HUDEP-2 (cell line): ENCODE results near the gene KLHL5.
A peak's percentile ranks its signal among the peaks of the same experiment; 100 is the strongest.

ENCODE experiments used
- DNase-seq, 76 experiments: peaks; one replicate each; lab custom pipeline; 2025; ENCODE audit not compliant: unreplicated experiment in 76 of 76; lab: John Stamatoyannopoulos, UW

KLHL5 gene

DNA sequence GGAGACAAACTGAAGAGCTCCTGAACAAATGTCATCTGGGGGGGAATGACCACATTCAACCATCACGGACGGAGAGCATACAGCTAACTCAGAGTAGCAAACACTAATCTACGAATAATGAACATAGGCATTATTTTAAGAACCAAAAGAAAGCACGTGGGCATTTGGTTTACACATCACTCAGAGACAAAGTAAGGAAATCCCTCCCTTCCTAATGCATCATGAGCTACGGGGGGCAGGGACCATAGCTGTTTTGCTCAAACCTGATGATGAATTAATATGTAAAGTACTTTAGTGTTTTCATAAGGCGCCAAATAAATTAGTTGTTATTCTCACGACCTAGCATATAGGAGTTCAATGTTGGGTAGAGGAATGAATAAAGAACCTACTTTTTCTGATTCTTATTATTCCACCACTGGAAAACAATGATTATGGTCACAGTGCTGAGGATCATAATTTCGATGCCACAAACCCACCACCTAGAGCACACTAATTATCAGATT lies 18.1 kb upstream of the KLHL5 start:
- no peak for DNase-seq

DNA sequence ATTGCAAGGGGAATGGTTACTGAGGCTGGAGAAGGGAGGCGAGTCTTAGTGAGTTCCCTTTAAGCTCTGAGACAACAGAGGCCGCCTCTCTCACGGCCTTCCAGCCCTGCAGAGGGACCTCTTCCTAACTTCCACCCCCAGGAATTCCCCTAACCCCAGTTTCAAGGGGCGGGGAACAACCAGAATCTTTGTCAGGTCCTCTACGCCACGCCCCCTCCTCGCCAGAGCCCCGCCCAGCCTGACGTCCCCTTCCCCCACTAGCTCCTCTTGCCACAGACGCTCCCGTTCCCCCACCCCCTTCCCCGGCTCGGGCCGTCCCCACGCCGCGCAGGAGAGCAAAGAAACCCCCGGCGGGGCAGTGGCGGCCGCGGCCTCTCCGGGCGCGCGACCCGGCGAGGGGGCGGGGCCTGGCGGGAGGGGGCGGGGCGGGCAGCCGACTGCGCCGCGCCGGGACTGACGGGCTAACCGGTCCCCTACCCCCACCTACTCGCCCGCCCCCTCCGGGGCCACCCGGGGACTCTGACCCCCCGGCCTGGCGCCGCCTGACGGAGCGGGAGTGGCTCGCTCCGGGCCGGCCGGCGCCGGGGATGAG lies 17.6 kb upstream of the KLHL5 start:
- peak in 25 of 76 experiments; percentile 1 to 60 (median 13) for DNase-seq

DNA sequence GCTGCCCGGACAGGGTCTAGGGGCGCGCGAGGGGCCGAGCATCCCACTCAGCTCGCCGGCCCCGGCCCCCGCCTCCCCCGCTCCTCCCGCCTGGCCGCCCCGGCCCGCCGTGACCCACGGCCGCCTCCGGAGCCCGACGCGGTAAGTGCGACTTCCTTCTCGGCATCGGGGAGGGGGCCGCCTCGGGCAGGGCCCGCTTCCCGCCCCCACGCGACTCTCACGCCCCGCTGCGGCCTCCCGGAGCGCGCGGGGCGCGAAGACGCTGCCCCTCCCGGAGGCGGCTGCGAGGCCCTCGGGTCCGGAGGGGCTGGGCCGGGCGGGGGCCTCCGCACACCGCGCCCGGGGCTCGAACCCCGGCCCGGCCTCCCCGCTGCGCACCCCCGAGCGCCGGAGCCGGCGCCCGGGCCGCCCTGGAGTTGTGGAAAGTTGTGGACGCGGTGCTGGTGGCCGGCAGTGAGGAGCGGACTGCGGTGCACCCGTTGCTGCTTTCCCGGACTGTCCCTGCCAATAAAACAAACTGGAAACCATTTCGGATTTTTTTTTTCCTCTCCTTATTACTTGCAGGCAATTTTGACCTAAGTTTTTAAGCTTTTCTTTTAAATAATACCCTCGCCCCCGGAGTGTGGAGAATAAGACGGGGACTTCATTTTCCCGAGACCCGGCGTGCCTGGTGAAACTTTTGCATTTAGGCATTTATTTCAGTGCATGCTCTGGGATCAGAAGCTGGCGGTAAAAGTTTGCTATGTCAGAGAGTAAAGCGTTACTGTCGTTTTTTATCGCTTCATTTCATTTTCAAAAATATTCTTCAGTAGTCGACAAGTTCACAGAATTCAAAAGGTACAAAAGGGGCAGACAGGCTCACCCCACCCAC lies 16.8 kb upstream of the KLHL5 start:
- DNase-seq, result no peak

DNA sequence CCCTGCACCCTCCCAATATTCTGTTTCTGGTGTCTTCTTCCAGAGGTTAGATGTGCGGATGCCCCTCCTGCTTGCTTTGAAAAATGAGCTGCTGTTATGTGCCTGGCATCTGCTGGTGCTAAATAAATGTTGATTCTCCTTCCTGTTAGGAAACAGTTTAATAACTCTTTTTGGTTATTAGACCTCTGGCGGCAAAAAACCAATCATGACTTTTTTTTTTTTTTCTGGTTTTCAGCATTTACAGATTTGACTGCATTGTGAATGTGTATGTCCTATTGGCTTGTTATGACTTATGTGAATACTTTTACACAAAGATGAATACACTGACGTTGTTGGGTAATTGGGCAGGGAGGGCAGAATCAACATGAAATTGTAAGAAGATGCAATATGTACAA lies 16.2 kb upstream of the KLHL5 start:
- DNase-seq, result no peak

DNA sequence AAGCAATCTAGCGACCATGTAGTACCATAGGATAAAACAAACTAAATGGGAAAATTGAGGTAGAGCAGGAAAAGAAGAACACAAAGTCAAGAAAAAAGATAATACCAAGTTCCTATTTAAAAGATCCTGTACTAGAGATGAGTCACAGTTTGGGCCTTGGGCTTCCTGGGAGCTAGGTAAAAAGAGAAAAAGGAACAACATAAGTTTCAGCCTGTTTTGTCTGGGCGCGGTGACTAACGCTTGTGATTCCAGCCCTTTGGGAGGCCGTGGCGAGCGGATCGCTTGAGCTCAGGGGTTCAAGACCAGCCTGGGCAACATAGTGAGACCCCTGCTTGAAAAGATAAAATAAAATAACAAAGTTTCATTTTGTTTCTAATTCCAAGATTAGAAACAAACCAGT lies 15.8 kb upstream of the KLHL5 start:
- no peak for DNase-seq

DNA sequence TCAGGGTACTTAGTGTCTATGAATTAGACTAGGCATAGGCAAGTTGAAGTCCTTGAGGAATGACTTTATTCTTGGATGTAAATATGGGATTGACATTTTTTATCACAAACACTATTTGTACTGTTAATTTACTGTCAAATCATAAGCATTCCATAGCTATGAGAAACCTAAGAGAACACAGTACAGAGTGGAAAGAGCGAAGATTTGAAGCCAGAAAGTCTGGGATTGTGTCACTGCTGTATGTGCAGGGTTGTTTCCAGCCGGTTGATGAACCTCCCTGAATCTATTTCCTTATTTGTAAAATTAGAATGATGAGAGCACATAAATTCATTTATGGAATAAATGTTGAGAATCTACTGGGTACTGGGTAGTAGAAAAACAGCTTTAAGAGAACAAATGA lies 14.4 kb upstream of the KLHL5 start:
- no peak for DNase-seq

DNA sequence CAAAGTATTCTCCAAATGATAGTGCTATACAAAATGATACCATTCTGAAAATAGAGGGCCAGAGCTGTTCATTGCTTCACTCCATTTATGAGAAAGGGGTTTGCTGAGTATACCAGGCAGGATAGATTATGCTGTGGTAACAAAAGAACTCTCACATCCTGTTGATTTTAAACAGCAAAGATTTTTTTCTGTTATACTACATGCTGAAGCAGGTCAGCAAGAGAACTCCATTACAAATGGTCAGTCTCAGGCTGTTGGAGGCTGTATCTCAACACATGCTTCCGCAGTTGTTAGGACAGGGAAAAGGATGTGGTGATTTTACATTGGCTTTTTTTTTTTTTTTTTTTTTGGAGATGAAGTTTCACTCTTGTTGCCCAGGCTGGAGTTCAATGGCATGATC lies 13.7 kb upstream of the KLHL5 start:
- no peak for DNase-seq

DNA sequence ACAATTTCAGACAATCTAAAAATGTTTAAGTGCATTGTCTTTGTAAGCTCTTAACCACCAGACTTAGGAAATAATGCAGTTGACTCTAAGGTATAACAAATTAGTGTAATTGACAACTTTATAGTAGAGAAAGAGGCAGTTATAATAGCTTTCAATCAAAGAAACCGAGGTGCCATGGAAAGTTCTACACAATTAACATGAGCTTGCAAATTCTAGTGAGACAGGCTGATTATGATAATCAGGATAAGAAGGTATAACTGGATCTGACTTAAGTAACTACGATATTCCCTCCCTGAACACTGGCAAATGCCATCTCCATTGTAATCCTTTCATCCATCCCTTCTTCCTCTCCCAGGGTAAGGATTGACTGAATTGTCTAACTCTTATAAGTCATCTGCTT lies 11.4 kb upstream of the KLHL5 start:
- DNase-seq, result no peak

DNA sequence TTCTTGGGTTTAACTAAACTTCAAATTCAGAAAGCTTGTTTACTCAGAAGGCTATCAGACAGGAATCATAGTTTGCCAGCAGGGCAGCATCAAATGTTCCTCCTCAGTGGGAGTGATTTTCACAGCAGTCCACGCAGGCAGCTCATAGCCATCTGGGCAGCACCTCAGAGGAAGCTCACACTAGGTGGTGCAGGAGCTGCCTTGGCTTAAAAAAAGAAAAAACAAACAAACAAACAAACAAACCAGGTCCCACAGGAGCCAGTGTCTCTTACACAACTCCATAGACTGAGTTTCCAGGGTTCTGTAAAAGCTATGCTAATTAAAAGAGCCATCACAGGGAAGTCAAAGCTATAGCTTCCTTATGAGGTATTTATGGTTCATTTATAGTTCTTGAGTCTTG lies 10.5 kb upstream of the KLHL5 start:
- no peak for DNase-seq

DNA sequence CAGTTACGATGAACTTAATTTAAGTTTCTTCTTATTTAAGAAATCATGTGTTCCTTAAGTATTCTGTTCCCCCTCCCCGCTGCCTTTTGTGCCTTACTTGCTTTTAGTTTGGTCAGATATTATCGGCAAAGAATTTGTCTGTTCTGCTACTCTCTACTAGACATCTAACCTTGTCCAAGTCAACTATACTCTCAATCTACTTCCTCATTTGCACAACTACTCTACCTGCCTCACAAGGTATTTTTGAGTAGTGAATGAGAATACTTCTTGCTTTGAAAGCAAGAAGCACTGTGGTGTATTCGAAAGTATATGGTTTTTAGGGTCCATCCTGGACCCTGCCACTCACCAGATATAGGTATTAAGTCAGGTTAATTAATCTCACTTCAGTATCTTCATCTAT lies 8.0 kb upstream of the KLHL5 start:
- no peak for DNase-seq

DNA sequence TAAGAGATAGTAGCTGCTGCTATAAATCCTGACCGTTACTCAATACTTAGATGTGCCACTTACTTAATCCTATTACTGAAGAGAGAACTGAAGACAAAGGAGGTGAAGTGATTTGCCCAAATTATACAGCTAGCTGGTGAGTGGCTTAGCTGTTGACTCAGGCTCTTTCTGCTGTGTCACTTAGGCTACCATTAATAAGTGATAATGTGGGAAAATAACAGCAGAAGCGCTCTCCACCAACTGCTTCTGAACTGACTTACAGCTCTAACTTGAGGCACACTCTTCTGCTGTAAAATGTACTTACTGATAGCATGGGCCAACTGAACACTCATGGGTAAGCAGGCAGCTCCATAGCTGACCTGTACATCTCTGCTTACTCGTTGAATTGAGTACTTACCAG lies 7.5 kb upstream of the KLHL5 start:
- DNase-seq, result no peak

DNA sequence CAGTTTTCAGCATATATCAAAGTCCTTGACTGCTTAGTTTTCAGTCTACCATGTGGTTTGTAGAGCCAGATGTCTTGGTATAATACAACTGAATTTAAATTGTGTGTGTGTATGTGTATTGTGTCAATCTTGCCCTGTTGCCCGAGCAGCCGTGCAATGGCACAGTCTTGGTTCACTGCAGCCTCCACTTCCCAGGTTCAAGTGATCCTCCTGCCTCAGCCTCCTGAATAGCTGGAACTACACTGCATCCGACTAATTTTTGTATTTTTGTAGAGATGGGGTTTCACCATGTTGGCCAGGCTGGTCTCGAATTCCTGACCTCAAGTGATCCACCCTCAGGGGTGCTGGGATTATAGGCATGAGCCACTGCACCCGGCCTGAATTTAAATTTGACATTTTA lies 6.0 kb upstream of the KLHL5 start:
- DNase-seq, result no peak

DNA sequence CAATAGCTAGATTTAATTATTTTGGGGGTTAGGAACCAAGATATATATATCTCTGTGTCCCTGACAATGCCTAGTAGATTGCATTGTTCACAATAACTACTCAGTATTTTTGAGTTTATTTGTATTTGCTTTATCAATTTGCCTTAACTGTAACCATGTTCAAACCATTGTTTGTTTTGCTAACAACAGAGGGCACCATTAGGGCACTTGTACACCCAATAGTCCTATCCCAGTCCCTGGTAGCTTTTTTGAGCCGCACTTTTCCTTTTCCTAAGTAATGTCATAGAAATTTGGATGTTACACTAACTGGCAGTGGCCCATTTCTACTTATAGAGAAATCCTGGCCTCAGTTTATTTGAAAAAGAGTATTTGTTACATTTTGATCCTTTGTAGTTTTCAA lies 575 bp upstream of the KLHL5 start:
- DNase-seq, result no peak

DNA sequence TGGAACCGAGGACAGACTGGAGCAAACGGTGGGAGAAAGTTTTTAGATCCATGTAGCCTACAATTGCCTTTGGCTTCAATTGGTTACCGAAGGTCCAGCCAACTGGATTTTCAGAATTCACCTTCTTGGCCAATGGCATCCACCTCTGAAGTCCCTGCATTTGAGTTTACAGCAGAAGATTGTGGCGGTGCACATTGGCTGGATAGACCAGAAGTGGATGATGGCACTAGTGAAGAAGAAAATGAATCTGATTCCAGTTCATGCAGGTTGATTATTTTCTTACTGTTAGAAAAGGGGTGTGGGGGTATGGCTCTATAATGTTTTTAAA lies 702 bp downstream of the KLHL5 start:
- DNase-seq, result no peak

DNA sequence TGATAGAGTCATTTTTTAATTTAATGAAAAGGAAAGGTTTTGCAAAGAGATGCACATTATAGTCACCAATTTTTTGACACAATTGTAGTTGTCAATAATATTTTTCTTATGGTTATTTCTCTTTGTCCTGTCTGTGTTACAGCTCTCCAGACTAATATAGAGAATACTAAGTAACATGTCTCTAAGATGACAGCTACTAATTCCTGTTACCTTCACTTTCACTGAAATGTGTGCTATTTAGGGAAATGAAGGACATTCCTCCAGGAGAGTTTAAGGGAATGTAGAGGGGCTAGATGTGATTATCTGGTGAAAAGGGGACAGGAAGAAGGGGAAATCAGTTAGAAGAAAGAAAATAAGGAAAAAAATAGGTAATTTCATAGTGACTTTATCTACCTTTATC lies 1.4 kb downstream of the KLHL5 start:
- no peak for DNase-seq

DNA sequence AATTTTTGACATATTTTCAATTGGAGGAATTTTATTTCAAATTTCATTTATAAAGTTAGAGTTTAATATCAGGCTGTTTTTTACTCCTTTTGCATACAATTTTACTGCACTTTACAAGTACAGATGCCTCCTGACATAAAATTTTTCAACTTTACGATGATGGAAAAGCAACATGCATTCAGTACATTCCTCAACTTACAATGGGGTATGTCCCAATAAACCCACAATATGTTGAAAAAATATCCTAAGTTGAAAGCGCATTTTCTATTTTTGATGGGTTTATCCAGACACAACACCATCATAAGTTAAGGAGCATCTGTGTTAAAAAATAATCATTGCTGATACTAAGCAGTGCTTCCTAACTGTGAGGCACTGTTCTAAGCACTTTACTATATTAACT lies 4.3 kb downstream of the KLHL5 start:
- no peak for DNase-seq

DNA sequence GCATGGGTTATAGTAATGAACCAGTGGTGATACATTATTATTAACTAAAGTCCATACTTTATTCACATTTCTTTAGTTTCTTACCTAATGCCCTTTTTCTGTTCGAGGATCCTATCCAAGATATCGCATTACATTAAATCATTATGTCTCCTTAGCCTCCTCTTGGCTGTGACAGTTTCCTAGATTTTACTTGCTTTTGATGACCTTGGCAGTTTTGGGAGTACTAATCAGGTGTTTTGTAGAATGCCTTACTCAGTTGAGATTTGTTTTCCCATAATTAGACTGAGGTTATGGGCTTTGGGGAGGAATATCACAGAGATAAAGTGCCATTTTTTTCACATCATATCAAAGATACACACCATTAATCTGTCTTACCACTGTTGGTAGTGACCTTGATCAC lies 5.0 kb downstream of the KLHL5 start:
- DNase-seq, result no peak

DNA sequence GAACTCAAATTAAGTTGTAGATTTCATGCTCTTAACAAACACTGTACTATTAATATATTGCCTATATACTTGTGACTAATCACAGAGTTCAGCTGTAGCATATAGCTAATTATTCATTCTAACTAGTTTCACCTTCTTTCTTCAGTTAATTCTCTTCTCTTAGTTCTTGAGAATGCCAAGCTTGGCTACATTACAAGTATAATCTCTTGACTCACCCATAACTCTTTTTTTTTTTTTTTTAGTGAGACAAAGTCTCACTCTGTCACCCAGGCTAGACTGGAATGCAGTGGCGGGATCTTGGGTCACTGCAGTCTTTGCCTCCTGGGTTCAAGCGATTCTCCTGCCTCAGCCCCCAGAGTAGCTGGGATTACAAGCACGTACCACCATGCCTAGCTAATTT lies 5.4 kb downstream of the KLHL5 start:
- DNase-seq, result no peak

DNA sequence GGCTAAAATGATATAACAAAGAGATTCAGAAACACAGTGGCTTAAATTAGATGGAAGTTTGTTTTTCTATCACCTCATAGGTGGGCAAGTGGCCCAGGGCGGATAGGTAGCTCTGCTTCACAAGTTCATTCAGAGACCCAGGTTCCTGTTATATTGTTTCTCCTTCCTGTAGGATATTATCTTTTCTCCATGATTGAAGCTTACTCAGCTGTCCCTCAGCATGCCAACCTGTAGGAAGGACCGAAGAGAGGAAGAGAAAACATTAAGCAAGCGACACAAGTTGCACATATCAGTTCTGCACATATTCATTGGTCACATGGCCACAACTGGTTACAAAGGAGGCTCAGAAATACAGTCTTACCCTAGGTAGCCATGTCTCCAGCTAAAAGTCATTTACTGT lies 6.9 kb downstream of the KLHL5 start:
- DNase-seq, result no peak

DNA sequence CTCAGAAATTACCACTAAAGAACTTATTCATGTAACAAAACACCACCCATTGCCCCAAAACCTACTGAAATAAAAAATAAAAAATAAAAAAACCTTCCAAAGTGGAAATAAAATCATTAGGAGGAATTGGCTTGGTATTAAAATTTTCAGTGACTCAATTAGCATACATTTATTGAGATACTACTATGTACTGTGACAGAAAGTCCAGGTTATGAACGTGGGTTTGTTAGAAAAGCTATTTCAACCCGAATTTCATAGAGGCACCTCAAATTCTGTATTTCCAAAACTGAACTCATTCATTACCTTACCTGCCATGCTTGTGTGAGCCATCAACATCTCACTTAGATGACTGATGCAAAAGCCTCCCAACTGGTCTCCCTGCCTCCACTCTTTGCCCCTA lies 16.8 kb downstream of the KLHL5 start:
- no peak for DNase-seq

DNA sequence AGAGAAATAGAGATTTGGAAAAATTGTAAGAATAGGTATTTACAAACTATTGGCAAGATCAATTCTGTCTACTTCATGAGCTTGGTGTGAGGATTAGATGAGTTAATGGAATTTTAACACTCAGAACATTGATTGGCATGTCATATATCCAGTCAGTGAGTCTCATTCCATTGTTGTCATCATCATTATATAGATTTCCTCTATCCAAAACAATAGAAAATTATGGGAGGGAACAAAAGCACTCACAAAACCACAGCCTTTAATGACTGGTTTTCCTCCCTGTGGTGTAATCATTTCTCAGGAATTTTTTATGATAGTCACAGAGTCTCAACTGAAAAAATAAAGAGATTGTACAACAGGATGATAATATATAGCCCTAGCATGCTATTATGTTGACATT lies 21.1 kb downstream of the KLHL5 start:
- no peak for DNase-seq

DNA sequence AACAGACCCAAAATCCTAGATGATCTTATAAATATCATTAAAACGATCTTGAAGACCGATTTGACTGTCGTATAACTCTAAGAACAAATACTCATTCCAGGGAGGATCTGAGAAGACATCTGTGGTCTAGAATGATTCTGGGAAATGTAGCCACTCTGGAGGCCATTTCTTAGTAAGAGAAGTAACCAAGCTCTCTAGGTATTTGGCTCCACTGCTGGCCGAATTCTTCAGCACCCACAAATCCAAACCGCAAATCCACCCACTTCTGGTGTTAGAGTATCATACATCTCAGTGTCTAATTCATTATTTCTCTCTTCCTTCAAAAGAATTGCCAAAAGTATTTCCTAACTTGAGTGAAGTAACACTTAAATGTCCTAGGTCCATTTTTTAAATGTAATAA lies 23.9 kb downstream of the KLHL5 start:
- no peak for DNase-seq

DNA sequence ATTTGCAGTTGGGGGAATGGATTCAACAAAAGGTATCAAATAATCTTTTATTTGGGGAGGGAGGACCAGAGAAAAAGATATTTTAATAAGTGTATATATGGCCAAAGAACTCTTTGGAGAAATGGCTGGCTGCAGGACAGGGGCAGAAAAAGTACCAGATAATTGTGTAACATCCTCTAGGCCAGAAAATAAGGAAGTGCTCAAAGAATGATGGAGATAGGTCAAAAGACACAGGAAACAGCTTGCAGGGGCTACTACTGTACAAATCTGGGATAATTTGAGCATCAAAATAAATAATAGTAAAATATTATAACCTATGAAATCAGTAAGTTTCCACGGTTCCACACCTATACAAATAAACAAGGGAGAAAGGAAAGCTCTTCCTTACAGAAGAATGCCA lies 34.8 kb downstream of the KLHL5 start:
- DNase-seq, result no peak
